ENCODE results near the gene TTLL7. TPM values are rescaled to one million over a fixed set of nuclear protein-coding genes. Genes with fewer than 3 reads are reported as not detected.

Gene TTLL7
- total RNA-seq, 6 experiments from 2014 or later: 0.92 to 7.2 (median 3.9) TPM

DNA sequence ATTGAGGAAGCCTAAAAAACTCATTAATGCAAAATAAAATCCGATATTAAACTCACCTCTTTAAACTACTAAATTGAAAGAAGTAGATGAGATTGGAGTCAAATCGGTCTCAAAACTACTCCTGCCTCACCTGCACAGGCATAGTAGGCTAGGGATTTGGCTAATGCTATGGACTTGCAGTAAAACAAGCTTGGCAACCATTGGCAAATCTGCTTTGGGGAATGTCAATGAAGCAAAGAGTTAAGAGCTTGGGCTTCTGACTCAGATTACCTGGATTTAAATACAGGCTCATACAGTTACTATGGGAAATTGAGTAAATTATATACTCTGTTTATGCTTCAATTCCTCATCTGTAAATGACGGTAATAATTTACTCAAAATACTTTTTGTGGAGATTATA lies 111.4 kb downstream of the TTLL7 start:
- DNase-seq (no peak), ATAC-seq (no peak)
- intact Hi-C loops (cut with DNase I): no loop called here

DNA sequence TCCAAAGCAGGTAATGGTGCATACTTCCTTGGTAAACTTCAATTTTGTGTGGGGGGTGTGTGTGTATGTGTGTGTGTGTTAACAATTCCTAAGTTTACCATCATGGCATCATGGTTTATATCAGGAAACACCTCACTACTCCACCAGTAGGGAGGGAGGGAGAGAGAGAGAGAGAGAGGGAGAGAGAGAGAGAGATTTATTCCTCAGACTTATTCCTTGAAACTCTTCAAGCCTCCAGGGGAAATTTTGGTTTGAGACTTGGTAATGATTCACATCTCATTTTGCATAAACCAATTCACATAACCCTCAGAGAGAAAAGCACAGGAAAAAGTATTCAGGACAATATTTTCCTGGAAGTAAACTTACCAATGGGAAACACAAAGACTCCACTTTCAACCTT lies 115.0 kb downstream of the TTLL7 start:
- Histone ChIP-seq H3K27ac (no peak overlapping the region), H3K36me3 (no peaks in the 10 kb centered on the region), H3K4me1 (no peaks in the 10 kb centered on the region), H3K4me3 (no peak overlapping the region), H3K9me3 (no peaks in the 10 kb centered on the region), H3K27me3 (no peaks in the 10 kb centered on the region)
- intact Hi-C loops (cut with DNase I): no loop called here
- ATAC-seq: no peak
- TF ChIP-seq, protein P1, sequence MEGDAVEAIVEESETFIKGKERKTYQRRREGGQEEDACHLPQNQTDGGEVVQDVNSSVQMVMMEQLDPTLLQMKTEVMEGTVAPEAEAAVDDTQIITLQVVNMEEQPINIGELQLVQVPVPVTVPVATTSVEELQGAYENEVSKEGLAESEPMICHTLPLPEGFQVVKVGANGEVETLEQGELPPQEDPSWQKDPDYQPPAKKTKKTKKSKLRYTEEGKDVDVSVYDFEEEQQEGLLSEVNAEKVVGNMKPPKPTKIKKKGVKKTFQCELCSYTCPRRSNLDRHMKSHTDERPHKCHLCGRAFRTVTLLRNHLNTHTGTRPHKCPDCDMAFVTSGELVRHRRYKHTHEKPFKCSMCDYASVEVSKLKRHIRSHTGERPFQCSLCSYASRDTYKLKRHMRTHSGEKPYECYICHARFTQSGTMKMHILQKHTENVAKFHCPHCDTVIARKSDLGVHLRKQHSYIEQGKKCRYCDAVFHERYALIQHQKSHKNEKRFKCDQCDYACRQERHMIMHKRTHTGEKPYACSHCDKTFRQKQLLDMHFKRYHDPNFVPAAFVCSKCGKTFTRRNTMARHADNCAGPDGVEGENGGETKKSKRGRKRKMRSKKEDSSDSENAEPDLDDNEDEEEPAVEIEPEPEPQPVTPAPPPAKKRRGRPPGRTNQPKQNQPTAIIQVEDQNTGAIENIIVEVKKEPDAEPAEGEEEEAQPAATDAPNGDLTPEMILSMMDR (IDR thresholded peaks at IDR 0.05): no peak
- no peak for TF ChIP-seq POLR2A (IDR thresholded peaks at IDR 0.05)
- no peak for DNase-seq

More for the DNA sequence above, 111.4 kb downstream of the TTLL7 start:
- H3K36me3 ChIP-seq: no peaks in the 10 kb centered on the region
- H3K4me1 ChIP-seq: no peaks in the 10 kb centered on the region
- 89% methylated on average over 3 of the region's 3 CpGs for WGBS (ENCODE audit: insufficient coverage, low coverage, low lambda C conversion rate, missing lambda C conversion rate)
- H3K27me3 ChIP-seq: no peaks in the 10 kb centered on the region
- no peak overlapping the region for H3K4me3 ChIP-seq
- TF ChIP-seq POLR2A (IDR thresholded peaks at IDR 0.05): no peak
- TF ChIP-seq, protein P1 (IDR thresholded peaks at IDR 0.05): no peak
- no peaks in the 10 kb centered on the region for H3K9me3 ChIP-seq
- no peak overlapping the region for H3K27ac ChIP-seq

DNA sequence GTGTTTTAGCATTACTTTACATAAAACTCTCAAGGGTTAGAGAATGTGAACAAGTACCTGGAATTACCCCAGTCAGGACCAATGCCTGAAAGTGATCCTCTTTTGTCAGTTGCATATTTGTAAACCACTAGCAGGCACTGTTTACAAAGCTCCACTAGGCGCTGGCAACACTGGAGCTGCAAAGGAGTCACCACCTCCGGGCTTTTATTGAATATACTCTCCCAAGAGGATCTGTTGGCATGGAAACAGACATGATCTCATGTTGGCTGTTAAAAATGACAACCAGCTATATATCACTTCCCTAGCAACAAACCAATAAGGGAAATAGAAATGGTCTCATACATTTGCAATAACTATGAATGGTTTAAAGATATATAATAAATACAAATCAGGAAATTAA lies 116.0 kb downstream of the TTLL7 start:
- H3K36me3 ChIP-seq: no peaks in the 10 kb centered on the region
- ATAC-seq: peak; percentile 91 to 100 (median 96)
- no peaks in the 10 kb centered on the region for H3K9me3 ChIP-seq
- 26% methylated on average over 2 of the region's 2 CpGs for WGBS (ENCODE audit: insufficient coverage, low coverage, low lambda C conversion rate, missing lambda C conversion rate)
- no peaks in the 10 kb centered on the region for H3K4me1 ChIP-seq
- H3K27ac ChIP-seq: no peak overlapping the region
- no peak overlapping the region for H3K4me3 ChIP-seq
- no peak for TF ChIP-seq POLR2A (IDR thresholded peaks at IDR 0.05)
- TF ChIP-seq, protein P1 (IDR thresholded peaks at IDR 0.05): peak; percentile 31 to 56 (median 38)
- DNase-seq: peak in 2 of 3 donors; percentile 41 to 58
- no peaks in the 10 kb centered on the region for H3K27me3 ChIP-seq
- intact Hi-C loops (cut with DNase I): no loop called here

DNA sequence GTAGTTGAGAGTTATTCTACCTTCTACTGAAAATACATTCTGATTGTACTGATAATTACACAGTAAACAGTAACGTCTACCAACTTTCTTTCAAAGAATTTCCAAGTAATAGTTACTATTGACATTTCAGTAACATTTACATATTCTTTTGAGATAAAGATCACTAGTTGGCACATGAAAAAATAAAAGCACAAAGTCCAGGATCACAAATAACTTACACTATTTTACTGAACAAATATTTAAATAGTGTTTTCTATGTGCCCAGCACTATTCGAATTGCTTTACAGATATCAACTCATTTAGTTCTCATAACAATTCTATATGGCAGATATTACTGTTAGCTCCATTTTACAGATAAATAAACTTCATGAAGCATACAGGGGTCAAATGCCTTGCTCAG lies 126.4 kb downstream of the TTLL7 start:
- H3K9me3 ChIP-seq: no peaks in the 10 kb centered on the region
- no peaks in the 10 kb centered on the region for H3K27me3 ChIP-seq
- TF ChIP-seq POLR2A (IDR thresholded peaks at IDR 0.05): no peak
- TF ChIP-seq, protein P1 (IDR thresholded peaks at IDR 0.05): no peak
- intact Hi-C loops (cut with DNase I): no loop called here
- H3K4me3 ChIP-seq: no peak overlapping the region
- H3K36me3 ChIP-seq: no peaks in the 10 kb centered on the region
- DNase-seq: no peak
- no peak overlapping the region for H3K27ac ChIP-seq
- no peaks in the 10 kb centered on the region for H3K4me1 ChIP-seq
- 17% methylated on average over 2 of the region's 2 CpGs for WGBS (ENCODE audit: insufficient coverage, low coverage, low lambda C conversion rate, missing lambda C conversion rate)
- ATAC-seq: peak in 3 of 4 donors; percentile 27 to 67 (median 48)

DNA sequence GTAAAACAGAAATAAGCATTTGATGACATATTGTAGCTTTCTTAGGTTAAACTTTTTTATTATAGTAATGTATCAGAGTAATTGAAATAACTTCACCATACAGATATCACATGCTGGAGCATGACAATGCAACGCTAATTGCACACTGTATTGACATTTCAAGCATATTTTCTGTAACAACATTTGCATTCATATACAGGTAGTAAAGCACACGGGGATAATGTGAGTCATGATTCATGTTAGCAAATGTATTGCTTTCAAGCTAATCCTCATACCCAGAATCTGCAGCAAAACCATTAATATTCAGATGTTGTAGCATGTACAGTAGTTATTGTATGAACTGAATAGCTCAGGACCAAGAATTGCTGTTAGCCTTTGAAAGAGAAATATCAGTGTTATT lies 133.9 kb downstream of the TTLL7 start:
- TF ChIP-seq POLR2A (IDR thresholded peaks at IDR 0.05): no peak
- TF ChIP-seq, protein P1 (IDR thresholded peaks at IDR 0.05): no peak
- Histone ChIP-seq H3K27ac (no peak overlapping the region), H3K4me3 (no peak overlapping the region), H3K36me3 (no peaks in the 10 kb centered on the region), H3K4me1 (peaks cover 0 to under 1% (median 0%) of the 10 kb centered on the region in 4 donors), H3K9me3 (no peaks in the 10 kb centered on the region), H3K27me3 (no peaks in the 10 kb centered on the region)
- ATAC-seq: no peak
- WGBS (ENCODE audit: insufficient coverage, low coverage, low lambda C conversion rate, missing lambda C conversion rate): 94% methylated on average over 2 of the region's 2 CpGs
- no peak for DNase-seq
- intact Hi-C loops (cut with DNase I): no loop called here
